Lower leg skin (tissue), 3 donors: Measurements from ENCODE around the gene PAX5.

Experiments used
- CTCF ChIP-seq, 3 donors: fragments of 450-650 bp; IDR thresholded peaks; one replicate each; pipeline ENCODE4 v1.5.1; 2016; ENCODE audit warnings: antibody characterized with exemption in 3 of 3, mild to moderate bottlenecking in 3 of 3, moderate library complexity in 2 of 3
- POLR2A ChIP-seq, 2 donors: fragments of 450-650 bp; IDR thresholded peaks; one replicate each; pipeline ENCODE4 v1.6.1; 2016 to 2017; ENCODE audit warnings: antibody characterized with exemption in 2 of 2, mild to moderate bottlenecking in 1 of 2, moderate library complexity in 1 of 2

GRCh38 chr9:36861528-36862205, 172.4 kb downstream of the PAX5 start:
- TF ChIP-seq CTCF (IDR thresholded peaks at IDR 0.05), result no peak
- TF ChIP-seq POLR2A (IDR thresholded peaks at IDR 0.05), result no peak
